HG03354 (cell line): ENCODE data around the gene TMEM72.

ENCODE experiments used
- ATAC-seq: cut with Tn5 transposase; IDR thresholded peaks from one replicate; pipeline ENCODE4 v1.9.1; 2021; ENCODE audit warnings: mild to moderate bottlenecking; ENCODE audit not compliant: unreplicated experiment, poor library complexity, severe bottlenecking

The TMEM72 gene

DNA sequence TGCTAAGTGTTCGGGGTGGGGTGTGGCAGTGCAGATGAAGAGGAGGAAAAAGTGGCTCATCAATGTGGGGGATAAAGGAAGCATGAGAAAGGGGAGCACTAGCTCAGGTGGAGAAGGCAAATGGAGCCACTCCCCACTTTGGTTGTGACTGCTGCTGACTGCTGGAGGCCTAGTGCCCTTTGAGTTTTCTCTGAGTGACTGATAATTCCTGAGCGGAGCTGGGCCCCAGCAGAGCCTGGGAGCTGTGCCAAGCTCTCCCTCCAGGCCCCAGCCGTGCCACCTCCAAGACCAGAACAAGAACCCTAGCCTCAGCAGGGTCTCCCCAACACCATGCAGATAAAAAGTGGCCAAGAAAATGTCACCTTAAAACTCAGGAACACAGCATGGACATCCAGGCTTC lies 38.8 kb downstream of the TMEM72 start:
- no peak for ATAC-seq

GRCh38 chr10:44950326-44951225 lies 39.4 kb downstream of the TMEM72 start:
- peak; percentile 32 for ATAC-seq

GRCh38 chr10:44951576-44952226 lies 40.6 kb downstream of the TMEM72 start:
- ATAC-seq = no peak

DNA sequence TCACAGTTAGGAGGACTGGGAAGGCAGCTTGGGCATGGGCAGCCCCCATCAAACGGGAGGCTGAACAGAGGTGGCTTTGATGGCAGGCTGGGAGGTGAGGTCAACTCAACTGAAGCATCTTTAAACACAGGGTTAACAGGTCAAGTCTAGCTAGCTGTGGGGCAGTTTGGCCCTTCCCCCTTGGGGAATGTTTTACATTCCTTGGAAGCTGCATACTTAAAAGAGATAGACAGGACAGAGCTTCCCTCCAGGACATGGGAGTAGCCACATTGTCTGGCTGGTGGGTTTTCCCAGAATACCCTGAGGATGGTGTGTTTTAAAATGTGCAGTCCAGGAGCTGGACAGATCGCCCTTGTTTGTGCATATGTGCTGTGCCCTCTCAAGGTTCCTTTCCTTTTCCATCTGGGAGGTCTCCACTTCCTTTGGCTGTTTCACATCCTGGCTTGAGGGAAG lies 41.7 kb downstream of the TMEM72 start:
- no peak for ATAC-seq

DNA sequence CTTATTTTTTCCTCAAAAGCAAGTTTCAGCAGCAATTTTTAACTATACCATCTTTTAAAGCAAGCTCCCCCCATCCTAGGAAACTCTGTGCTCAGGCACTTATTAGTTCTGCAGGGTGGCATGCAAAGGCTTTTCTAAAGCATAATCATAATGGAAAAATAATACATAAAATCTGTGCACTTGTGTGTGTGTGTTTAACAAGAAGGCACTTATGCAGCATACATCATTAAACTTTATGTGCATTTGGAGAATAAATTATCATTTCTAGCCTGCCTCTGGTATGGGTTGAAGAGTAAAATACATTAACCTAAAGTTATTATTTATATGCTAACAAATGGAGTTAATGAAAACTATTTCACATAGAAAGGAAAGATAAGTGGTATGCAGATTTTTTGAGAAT lies 42.9 kb downstream of the TMEM72 start:
- no peak for ATAC-seq

GRCh38 chr10:44954962-44955361 lies 43.8 kb downstream of the TMEM72 start:
- no peak for ATAC-seq

DNA sequence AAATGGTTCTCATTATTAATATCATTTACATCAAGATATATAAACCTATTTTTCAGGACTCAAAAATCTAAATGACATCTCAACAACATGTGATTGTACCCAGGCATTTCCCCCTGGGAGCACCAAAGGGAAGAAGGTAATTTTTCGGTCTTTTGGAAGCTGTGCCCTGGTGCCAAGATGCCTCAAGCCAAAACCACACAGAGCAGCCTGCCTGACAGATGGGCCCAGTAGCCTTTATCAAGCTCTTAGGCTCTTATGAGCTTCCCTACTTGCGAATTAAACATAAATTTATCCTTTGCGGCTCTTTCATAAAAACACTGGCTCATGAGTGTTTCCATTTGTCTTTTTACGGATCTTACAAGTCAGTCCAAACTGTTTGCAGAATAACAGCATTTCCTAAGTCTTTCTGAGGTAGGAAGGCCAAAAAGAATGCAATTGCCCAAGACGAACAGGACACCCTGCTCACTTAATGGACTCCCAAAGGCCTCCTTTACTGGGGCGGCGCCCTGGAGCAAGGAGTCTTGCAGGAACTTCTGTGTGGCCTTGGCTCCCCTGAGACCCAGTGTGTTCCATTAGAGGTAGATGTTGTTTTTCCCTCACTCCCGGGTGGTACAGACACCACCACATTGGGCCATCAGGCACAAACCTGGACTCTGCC lies 44.4 kb downstream of the TMEM72 start:
- no peak for ATAC-seq

GRCh38 chr10:44956226-44956625 lies 45.1 kb downstream of the TMEM72 start:
- ATAC-seq = no peak

- ATAC-seq = no peak
These were observed 45.9 kb downstream of the TMEM72 start for GRCh38 chr10:44956717-44957706.

DNA sequence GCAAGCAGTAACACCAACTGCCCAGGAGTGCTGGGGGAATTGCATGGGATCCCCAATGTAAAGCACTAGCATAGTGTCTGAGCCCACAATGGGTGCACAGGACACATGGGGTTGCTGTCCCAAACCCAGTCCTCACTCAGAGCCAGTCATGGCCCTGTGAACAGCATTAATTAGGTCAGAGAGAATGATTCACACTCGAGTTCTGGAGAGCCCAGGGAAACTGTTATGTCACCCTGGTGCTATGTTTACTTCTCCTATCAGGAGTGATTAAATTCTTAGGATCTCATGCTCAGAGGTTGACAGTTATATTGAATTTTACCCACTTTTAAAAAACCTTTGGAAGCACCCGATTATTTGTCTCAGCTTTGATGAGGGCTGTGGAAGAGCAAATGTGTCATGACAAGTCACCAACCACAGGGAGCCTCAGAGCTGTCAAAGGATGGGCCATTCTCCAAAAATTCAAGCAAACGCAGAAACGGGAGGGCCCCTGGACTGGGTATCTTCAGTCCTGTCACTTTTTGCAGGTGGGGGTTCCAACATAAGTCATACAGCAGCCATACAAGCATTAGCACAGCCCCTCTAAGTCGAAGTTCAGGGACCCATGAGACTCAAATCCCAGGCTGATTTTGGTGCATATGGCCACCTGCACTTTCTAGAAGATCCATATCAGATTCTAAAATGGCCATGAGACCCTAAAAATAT lies 47.2 kb downstream of the TMEM72 start:
- ATAC-seq = no peak

DNA sequence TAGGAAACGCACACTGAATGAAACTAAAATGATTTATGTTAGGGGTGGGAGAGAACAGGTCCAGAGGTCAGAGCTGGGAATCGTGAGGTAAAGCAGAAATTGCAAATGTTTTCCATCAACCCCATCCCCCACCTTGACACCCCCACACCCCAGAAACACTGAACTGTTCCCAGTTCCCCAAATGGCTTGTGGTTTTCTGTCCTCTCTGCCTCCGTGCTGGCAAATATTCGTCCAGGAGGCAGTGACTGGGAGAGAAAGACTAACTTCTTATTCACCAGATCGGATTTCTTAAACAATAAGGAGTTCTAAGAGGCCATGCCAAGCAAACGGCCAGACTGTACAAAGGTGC lies 47.7 kb downstream of the TMEM72 start:
- no peak for ATAC-seq

- ATAC-seq = peak; percentile 97
These were observed 48.3 kb downstream of the TMEM72 start, which contains the start of gene RASSF4 for GRCh38 chr10:44959247-44960087. TSS of gene RASSF4 (plus strand) at chr10:44959802. CDS start at chr10:44970203, 10,401 bp downstream.

DNA sequence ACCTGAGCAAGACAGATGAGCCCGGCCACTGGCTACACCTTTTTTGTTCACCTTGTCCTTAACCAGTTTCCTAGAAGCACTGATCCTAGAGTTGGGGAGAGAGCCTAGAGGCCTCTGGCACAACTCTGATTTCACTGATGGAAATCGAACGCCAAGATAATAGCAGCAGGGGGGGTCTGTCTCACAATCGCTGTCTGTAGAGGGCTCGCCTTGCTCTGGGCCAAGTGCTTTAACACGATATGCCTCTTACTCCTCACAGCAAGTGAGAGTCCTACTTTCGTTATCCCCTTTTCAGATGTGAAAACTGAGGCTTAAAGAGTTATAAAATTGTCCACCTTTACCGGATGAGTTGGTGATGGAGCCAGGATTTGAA lies 48.9 kb downstream of the TMEM72 start:
- ATAC-seq = peak; percentile 0

- ATAC-seq = no peak
These were observed 49.5 kb downstream of the TMEM72 start for GRCh38 chr10:44960482-44961229.

DNA sequence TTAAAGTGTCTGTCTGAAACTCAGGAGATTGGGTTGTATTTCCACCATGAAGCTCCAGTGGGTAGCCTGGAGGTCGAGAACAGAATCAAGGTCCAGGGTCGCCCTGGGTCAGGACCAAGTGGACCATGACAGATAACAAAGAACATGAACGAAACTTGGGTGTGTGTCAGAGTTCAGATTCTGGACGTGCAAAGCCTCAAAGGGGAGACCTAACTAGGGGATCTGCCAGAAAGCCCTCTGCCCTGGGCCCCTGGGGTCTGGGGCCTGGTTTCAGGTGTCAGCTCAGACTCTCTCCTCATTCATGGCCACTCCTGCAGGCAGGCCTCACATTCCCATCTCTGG lies 50.1 kb downstream of the TMEM72 start:
- ATAC-seq = no peak

DNA sequence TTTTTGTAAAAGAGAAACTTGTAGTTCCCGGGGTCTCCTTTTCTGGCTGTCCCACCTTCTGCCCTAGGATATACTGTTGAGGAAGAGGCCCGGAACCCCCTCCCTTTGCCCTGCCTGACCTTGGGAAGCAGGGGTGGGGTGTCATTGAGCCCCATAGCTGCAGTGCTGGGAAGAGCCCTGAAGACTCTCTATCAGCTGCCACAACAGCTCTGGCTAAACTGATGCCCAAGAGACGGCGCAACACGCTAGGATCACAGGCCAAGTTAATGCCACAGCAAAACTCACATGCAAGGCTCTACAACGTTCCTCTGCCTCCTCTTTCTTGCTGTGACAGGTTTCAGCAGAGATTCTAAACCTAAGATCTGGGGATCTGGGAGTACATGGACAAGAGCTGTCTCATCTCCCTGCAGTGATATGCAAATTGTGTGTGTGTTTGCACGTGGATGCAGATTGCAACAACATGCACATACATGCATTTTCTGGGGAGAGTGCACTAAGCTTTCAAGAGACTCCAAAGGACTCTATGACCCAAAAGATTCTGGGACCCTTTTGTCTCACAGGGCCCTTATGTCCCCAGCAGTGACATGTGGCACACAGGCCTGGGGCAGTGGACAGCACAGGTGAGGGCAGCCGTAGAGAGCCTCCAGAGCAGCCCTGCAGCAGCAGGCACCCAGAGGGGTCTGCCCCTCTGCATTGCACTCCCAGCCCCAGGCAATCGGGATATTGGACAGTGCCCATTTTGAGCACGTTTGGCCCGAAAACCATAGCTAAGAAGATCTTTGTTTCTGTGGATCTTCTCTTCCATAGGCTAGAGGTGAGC lies 51.0 kb downstream of the TMEM72 start:
- no peak for ATAC-seq
